GM19025 (cell line): ENCODE measurements around the gene NOS1AP.
"Not testable (repeated sequence)": the region's sequence is repeated elsewhere in the genome, so short reads cannot be mapped to it uniquely, and the experiment has no call there.

Experiments
- ATAC-seq: cut with Tn5 transposase; IDR thresholded peaks from one replicate; pipeline ENCODE4 v1.9.1; 2021; ENCODE audit warnings: mild to moderate bottlenecking, low read depth, moderate library complexity; ENCODE audit not compliant: unreplicated experiment

Gene NOS1AP

GRCh38 chr1:162316187-162316586 is 246.7 kb downstream of the NOS1AP start:
- no peak for ATAC-seq

GRCh38 chr1:162317621-162318020 is 248.1 kb downstream of the NOS1AP start:
- ATAC-seq: no peak

GRCh38 chr1:162319493-162320175 is 250.1 kb downstream of the NOS1AP start:
- no peak for ATAC-seq

- ATAC-seq: no peak
These were observed 252.4 kb downstream of the NOS1AP start for GRCh38 chr1:162321809-162322422.

- ATAC-seq: no peak
These were observed 253.5 kb downstream of the NOS1AP start for GRCh38 chr1:162323023-162323422.

GRCh38 chr1:162324396-162324795 is 254.9 kb downstream of the NOS1AP start:
- no peak for ATAC-seq

GRCh38 chr1:162326559-162326958 is 257.1 kb downstream of the NOS1AP start:
- ATAC-seq: no peak

GRCh38 chr1:162327144-162327787 is 257.8 kb downstream of the NOS1AP start:
- ATAC-seq: no peak

GRCh38 chr1:162327788-162328165 is 258.3 kb downstream of the NOS1AP start:
- ATAC-seq: no peak

GRCh38 chr1:162328512-162328911 is 259.0 kb downstream of the NOS1AP start:
- ATAC-seq: no peak

GRCh38 chr1:162329826-162330225 is 260.3 kb downstream of the NOS1AP start:
- ATAC-seq: no peak

GRCh38 chr1:162333991-162334390 is 264.5 kb downstream of the NOS1AP start:
- ATAC-seq: no peak

GRCh38 chr1:162335126-162335525 is 265.6 kb downstream of the NOS1AP start:
- ATAC-seq: no peak

- ATAC-seq: no peak
These were observed 267.3 kb downstream of the NOS1AP start for GRCh38 chr1:162336621-162337285.

GRCh38 chr1:162342452-162342983 is 273.0 kb downstream of the NOS1AP start:
- ATAC-seq: no peak

GRCh38 chr1:162343470-162343869 is 274.0 kb downstream of the NOS1AP start:
- ATAC-seq: no peak

GRCh38 chr1:162347281-162347680 is 277.8 kb downstream of the NOS1AP start:
- ATAC-seq: no peak

GRCh38 chr1:162349635-162350330 is 280.3 kb downstream of the NOS1AP start:
- no peak for ATAC-seq

GRCh38 chr1:162351246-162351842 is 281.9 kb downstream of the NOS1AP start:
- ATAC-seq: no peak

- ATAC-seq: not testable (repeated sequence)
These were observed 282.4 kb downstream of the NOS1AP start for GRCh38 chr1:162351874-162352273.
